Measurements from ENCODE around the gene MAP3K10.
"Not testable (repeated sequence)": the region's sequence is repeated elsewhere in the genome, so short reads cannot be mapped to it uniquely, and the experiment has no call there.

The MAP3K10 gene

GRCh38 chr19:40190891-40191835, at the start of gene MAP3K10:
Gene MAP3K10 (plus strand): TSS chr19:40191426. CDS start chr19:40192032, 606 bp downstream.
- DNase-seq = peak; percentile 68

GRCh38 chr19:40141551-40141950, 49.7 kb upstream of the MAP3K10 start:
- no peak for DNase-seq

- DNase-seq = no peak
Observed at GRCh38 chr19:40143612-40144011, 47.6 kb upstream of the MAP3K10 start.

GRCh38 chr19:40144151-40144550, 47.1 kb upstream of the MAP3K10 start:
- DNase-seq = no peak

- DNase-seq = no peak
Observed at GRCh38 chr19:40144947-40145748, 46.1 kb upstream of the MAP3K10 start.

GRCh38 chr19:40145749-40146029, 45.5 kb upstream of the MAP3K10 start:
- not testable (repeated sequence) for DNase-seq

- DNase-seq = no peak
Observed at GRCh38 chr19:40147338-40147692, 43.9 kb upstream of the MAP3K10 start.

- DNase-seq = peak; percentile 22
Observed at GRCh38 chr19:40147693-40148347, 43.4 kb upstream of the MAP3K10 start.

GRCh38 chr19:40149501-40149900, 41.7 kb upstream of the MAP3K10 start:
- no peak for DNase-seq

GRCh38 chr19:40150170-40150569, 41.1 kb upstream of the MAP3K10 start:
- DNase-seq = no peak

- peak; percentile 13 for DNase-seq
Observed at GRCh38 chr19:40154121-40154680, 37.0 kb upstream of the MAP3K10 start.

GRCh38 chr19:40155749-40156265, 35.4 kb upstream of the MAP3K10 start:
- DNase-seq = peak; percentile 38

GRCh38 chr19:40157059-40157458, 34.2 kb upstream of the MAP3K10 start:
- no peak for DNase-seq

- DNase-seq = no peak
Observed at GRCh38 chr19:40159744-40160143, 31.5 kb upstream of the MAP3K10 start.

GRCh38 chr19:40162104-40162503, 29.1 kb upstream of the MAP3K10 start:
- no peak for DNase-seq

GRCh38 chr19:40163541-40164129, 27.6 kb upstream of the MAP3K10 start:
- no peak for DNase-seq

- peak; percentile 16 for DNase-seq
Observed at GRCh38 chr19:40165362-40165937, 25.8 kb upstream of the MAP3K10 start.

GRCh38 chr19:40169482-40170302, 21.5 kb upstream of the MAP3K10 start:
- not testable (repeated sequence) for DNase-seq

- DNase-seq = not testable (repeated sequence)
Observed at GRCh38 chr19:40170303-40170989, 20.8 kb upstream of the MAP3K10 start.

- not testable (repeated sequence) for DNase-seq
Observed at GRCh38 chr19:40171293-40171692, 19.9 kb upstream of the MAP3K10 start.

- DNase-seq = no peak
Observed at GRCh38 chr19:40174092-40174491, 17.1 kb upstream of the MAP3K10 start.

Measured in NCI-H146 (cell line).